ENCODE results near the gene LGALS4.

Gene LGALS4

GRCh38 chr19:38841180-38841766, 28.5 kb upstream of the LGALS4 start:
- DNase-seq (ENCODE audit: low read depth): no peak
- TF ChIP-seq, protein P1, sequence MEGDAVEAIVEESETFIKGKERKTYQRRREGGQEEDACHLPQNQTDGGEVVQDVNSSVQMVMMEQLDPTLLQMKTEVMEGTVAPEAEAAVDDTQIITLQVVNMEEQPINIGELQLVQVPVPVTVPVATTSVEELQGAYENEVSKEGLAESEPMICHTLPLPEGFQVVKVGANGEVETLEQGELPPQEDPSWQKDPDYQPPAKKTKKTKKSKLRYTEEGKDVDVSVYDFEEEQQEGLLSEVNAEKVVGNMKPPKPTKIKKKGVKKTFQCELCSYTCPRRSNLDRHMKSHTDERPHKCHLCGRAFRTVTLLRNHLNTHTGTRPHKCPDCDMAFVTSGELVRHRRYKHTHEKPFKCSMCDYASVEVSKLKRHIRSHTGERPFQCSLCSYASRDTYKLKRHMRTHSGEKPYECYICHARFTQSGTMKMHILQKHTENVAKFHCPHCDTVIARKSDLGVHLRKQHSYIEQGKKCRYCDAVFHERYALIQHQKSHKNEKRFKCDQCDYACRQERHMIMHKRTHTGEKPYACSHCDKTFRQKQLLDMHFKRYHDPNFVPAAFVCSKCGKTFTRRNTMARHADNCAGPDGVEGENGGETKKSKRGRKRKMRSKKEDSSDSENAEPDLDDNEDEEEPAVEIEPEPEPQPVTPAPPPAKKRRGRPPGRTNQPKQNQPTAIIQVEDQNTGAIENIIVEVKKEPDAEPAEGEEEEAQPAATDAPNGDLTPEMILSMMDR (IDR thresholded peaks at IDR 0.05; ENCODE audit: insufficient read depth, low read depth, low read length, missing control alignments): no peak
- H3K4me3 ChIP-seq (ENCODE audit: low read depth, low read length): no peak overlapping the region

GRCh38 chr19:38840583-38840968, 27.8 kb upstream of the LGALS4 start:
- TF ChIP-seq, protein P1 (IDR thresholded peaks at IDR 0.05; ENCODE audit: insufficient read depth, low read depth, low read length, missing control alignments): no peak
- DNase-seq (ENCODE audit: low read depth): no peak
- H3K4me3 ChIP-seq (ENCODE audit: low read depth, low read length): no peak overlapping the region

GRCh38 chr19:38839816-38840582, 27.3 kb upstream of the LGALS4 start:
- no peak for DNase-seq (ENCODE audit: low read depth)

GRCh38 chr19:38838986-38839761, 26.4 kb upstream of the LGALS4 start:
- no peak overlapping the region for H3K4me3 ChIP-seq (ENCODE audit: low read depth, low read length)
- TF ChIP-seq, protein P1 (IDR thresholded peaks at IDR 0.05; ENCODE audit: insufficient read depth, low read depth, low read length, missing control alignments): no peak
- DNase-seq (ENCODE audit: low read depth): no peak

More at GRCh38 chr19:38839816-38840582, 27.3 kb upstream of the LGALS4 start:
- H3K4me3 ChIP-seq (ENCODE audit: low read depth, low read length): no peak overlapping the region
- TF ChIP-seq, protein P1 (IDR thresholded peaks at IDR 0.05; ENCODE audit: insufficient read depth, low read depth, low read length, missing control alignments): no peak

- H3K4me3 ChIP-seq (ENCODE audit: low read depth, low read length): no peak overlapping the region
- TF ChIP-seq, protein P1 (IDR thresholded peaks at IDR 0.05; ENCODE audit: insufficient read depth, low read depth, low read length, missing control alignments): no peak
- no peak for DNase-seq (ENCODE audit: low read depth)
Measured at GRCh38 chr19:38838208-38838985, 25.7 kb upstream of the LGALS4 start.

DNA sequence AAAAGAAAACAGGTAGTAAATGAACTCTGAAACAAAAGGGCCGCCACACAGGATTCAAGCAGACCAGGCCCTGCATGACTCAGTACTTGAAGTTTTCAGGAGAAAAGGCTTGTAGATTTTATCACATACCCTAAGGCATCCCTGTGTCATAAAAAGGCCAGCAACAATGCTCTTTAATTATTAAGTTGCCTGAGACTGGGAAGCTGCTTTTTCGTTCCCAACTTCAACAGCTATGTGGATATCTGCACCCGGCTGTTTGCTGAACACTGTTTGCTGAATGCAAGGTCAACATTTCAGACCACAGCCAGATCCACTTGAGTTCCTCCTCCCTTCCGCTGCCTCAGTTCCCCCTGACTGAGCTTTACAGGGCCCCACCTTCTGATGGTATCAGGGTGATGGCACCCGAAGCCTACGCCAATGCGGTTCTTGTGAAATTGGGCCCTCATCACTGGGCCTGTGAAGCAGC, 24.9 kb upstream of the LGALS4 start:
- DNase-seq (ENCODE audit: low read depth): no peak
- TF ChIP-seq, protein P1 (IDR thresholded peaks at IDR 0.05; ENCODE audit: insufficient read depth, low read depth, low read length, missing control alignments): no peak
- H3K4me3 ChIP-seq (ENCODE audit: low read depth, low read length): no peak overlapping the region

Data from GM12865 (cell line).